HepG2 (cell line): ENCODE results near the gene LGALS1. TPM values are rescaled to one million over a fixed set of nuclear protein-coding genes. Genes with fewer than 3 reads are reported as not detected.

Experiments
- ATAC-seq: fragments of 200-7000 bp; cut with Tn5 transposase; 3 replicates; pipeline ENCODE4 v1.9.1; 2020; ENCODE audit warnings: mild to moderate bottlenecking, moderate library complexity
- BruUV-seq: library from RNA; stranded (reverse); fragments of 400-500 nt; replicated peaks from 2 replicates; lab custom pipeline; 2021; lab: Mats Ljungman, UMichigan
- CTCF ChIA-PET: fragments of 300-600 bp; formaldehyde crosslinking; extraction: SDS; loops from one replicate; lab custom pipeline; 2021; ENCODE audit warnings: low total read pairs, inconsistent platforms, low intra/inter-chr PET ratio; lab: Yijun Ruan, JAX
- POLR2A ChIA-PET: fragments of 350-600 bp; sonication (Branson Sonifier 250); formaldehyde crosslinking; loops from one replicate; lab custom pipeline; 2020; ENCODE audit warnings: antibody characterized with exemption, inconsistent platforms; lab: Yijun Ruan, JAX
- DNase-seq: peaks from one replicate; pipeline ENCODE4 v3.0.0-alpha.2; 2015; ENCODE audit warnings: low spot score
- FAIRE-seq: peaks from 3 replicates; lab custom pipeline; 2011; peaks lifted over from hg19 to GRCh38; lab: Jason Lieb, UNC
- H2AFZ ChIP-seq: one replicate; pipeline ENCODE4 v1.6.1; 2011; ENCODE audit warnings: low read length, inconsistent platforms
- H3K27ac ChIP-seq: fragments of 300-600 bp; 3 replicates; pipeline ENCODE4 v1.8.0; 2011; ENCODE audit warnings: mixed run types, mild to moderate bottlenecking, mixed read lengths, low read length, inconsistent platforms; ENCODE audit not compliant: insufficient read depth; ENCODE audit errors: extremely low read length
- H3K27me3 ChIP-seq, 2 experiments: fragments of 200-600 bp in 1 of 2; 2 replicates in 1 of 2; 3 replicates in 1 of 2; pipeline versions ENCODE4 v1.6.0 to v1.8.0; 2011; ENCODE audit warnings: low read length in 2 of 2, mild to moderate bottlenecking in 2 of 2, moderate library complexity in 2 of 2, inconsistent platforms in 1 of 2; ENCODE audit not compliant: insufficient read depth in 2 of 2, control insufficient read depth in 1 of 2
- H3K36me3 ChIP-seq, 2 experiments: fragments of 200-600 bp in 1 of 2; replicated peaks in 1 of 2; 2 replicates in 1 of 2; 3 replicates in 1 of 2; pipeline versions ENCODE4 v1.5.1 to v1.8.0; 2011; ENCODE audit warnings: low read length in 2 of 2, inconsistent platforms in 1 of 2; ENCODE audit not compliant: insufficient read depth in 2 of 2, control insufficient read depth in 1 of 2
- H3K4me1 ChIP-seq: 2 replicates; pipeline ENCODE4 v1.5.1; 2012; ENCODE audit warnings: low read length, inconsistent platforms; ENCODE audit not compliant: insufficient read depth
- H3K4me2 ChIP-seq: 2 replicates; pipeline ENCODE4 v1.6.0; 2011; ENCODE audit warnings: low read depth, low read length, inconsistent platforms
- H3K4me3 ChIP-seq, 3 experiments: fragments of 200-600 bp in 1 of 3; sonication (generic), shearing (Covaris generic) in 1 of 3; replicated peaks in 1 of 3; 2 replicates each; pipeline ENCODE4 v1.5.1; 2011 to 2016; ENCODE audit warnings: low read length in 3 of 3, inconsistent platforms in 2 of 3, low read depth in 2 of 3, mild to moderate bottlenecking in 2 of 3, control low read depth in 1 of 3, mixed read lengths in 1 of 3; ENCODE audit not compliant: insufficient read depth in 1 of 3
- H3K79me2 ChIP-seq: one replicate; pipeline ENCODE4 v1.6.1; 2011; ENCODE audit warnings: low read length, inconsistent platforms; ENCODE audit not compliant: insufficient read depth
- H3K9ac ChIP-seq: 2 replicates; pipeline ENCODE4 v1.6.0; 2011; ENCODE audit warnings: mild to moderate bottlenecking, low read depth, low read length, inconsistent platforms; ENCODE audit not compliant: insufficient read depth
- H3K9me3 ChIP-seq: 2 replicates; pipeline ENCODE4 v1.5.1; 2012; ENCODE audit warnings: mild to moderate bottlenecking, low read length
- H4K20me1 ChIP-seq: 2 replicates; pipeline ENCODE4 v1.6.0; 2011; ENCODE audit warnings: inconsistent platforms, mild to moderate bottlenecking, low read length, moderate library complexity; ENCODE audit not compliant: insufficient read depth
- AHR ChIP-seq: IDR thresholded peaks from 2 replicates; pipeline ENCODE4 v1.6.1; 2018; ENCODE audit warnings: missing genetic modification reagents, missing compliant biosample characterization
- BHLHE40 ChIP-seq: IDR thresholded peaks from 2 replicates; pipeline ENCODE4 v1.6.1; 2011; ENCODE audit warnings: low read length, improper control_type of control experiment
- FUBP1 ChIP-seq: sonication (generic); formaldehyde crosslinking; IDR thresholded peaks from 2 replicates; pipeline ENCODE4 v1.5.1; 2020; ENCODE audit warnings: missing genetic modification reagents, mild to moderate bottlenecking, borderline replicate concordance
- HMGXB4 ChIP-seq, 2 experiments: sonication (generic) in 1 of 2; formaldehyde crosslinking in 1 of 2; IDR thresholded peaks; 2 replicates each; pipeline versions ENCODE4 v1.4.0 to v1.6.1; 2018 to 2020; ENCODE audit warnings: missing genetic modification reagents in 2 of 2, borderline replicate concordance in 1 of 2, low read depth in 1 of 2, mild to moderate bottlenecking in 1 of 2, missing biosample characterization in 1 of 2
- HOXA9 ChIP-seq: sonication (generic); formaldehyde crosslinking; IDR thresholded peaks from 2 replicates; pipeline ENCODE4 v1.8.1; 2022; ENCODE audit warnings: missing genetic modification reagents, mild to moderate bottlenecking, moderate library complexity, borderline replicate concordance
- KDM1A ChIP-seq: IDR thresholded peaks from 2 replicates; pipeline ENCODE4 v1.6.1; 2016; ENCODE audit warnings: missing compliant biosample characterization
- NKX3-1 ChIP-seq: sonication (generic); formaldehyde crosslinking; IDR thresholded peaks from 2 replicates; pipeline ENCODE4 v1.5.0; 2020; ENCODE audit warnings: missing genetic modification reagents
- NR0B2 ChIP-seq: sonication (generic); formaldehyde crosslinking; IDR thresholded peaks from 2 replicates; pipeline ENCODE4 v1.4.0; 2020; ENCODE audit warnings: mild to moderate bottlenecking, missing genetic modification reagents
- NR3C1 ChIP-seq: sonication (generic); formaldehyde crosslinking; IDR thresholded peaks from 2 replicates; pipeline ENCODE4 v1.4.0; 2020; ENCODE audit warnings: missing genetic modification reagents
- SKI ChIP-seq: fragments of 450-650 bp; IDR thresholded peaks from one replicate; pipeline ENCODE4 v1.6.1; 2018; ENCODE audit warnings: mild to moderate bottlenecking; ENCODE audit not compliant: partially characterized antibody
- SNRNP70 ChIP-seq: fragments of 200-400 bp; formaldehyde crosslinking; IDR thresholded peaks from 2 replicates; pipeline ENCODE4 v1.6.1; 2017; ENCODE audit warnings: mild to moderate bottlenecking, low read depth, low read length, moderate library complexity
- ZNF276 ChIP-seq: sonication (generic); formaldehyde crosslinking; IDR thresholded peaks from 2 replicates; pipeline ENCODE4 v1.4.0; 2020; ENCODE audit warnings: mild to moderate bottlenecking, low read depth, missing genetic modification reagents
- ZNF30 ChIP-seq: sonication (generic); formaldehyde crosslinking; IDR thresholded peaks from 2 replicates; pipeline ENCODE4 v1.5.0; 2020; ENCODE audit warnings: mild to moderate bottlenecking, missing genetic modification reagents
- ZNF841 ChIP-seq: sonication (generic); formaldehyde crosslinking; IDR thresholded peaks from 2 replicates; pipeline ENCODE4 v1.8.1; 2023; ENCODE audit warnings: missing genetic modification reagents, borderline replicate concordance
- WGBS: methylation state at CpG from one replicate; pipeline ENCODE4 v1.1.6; 2017; ENCODE audit warnings: low lambda C conversion rate; 5-methylcytosine and 5-hydroxymethylcytosine counted together
- in situ Hi-C: cut with HindIII; loops from 2 replicates; pipeline ENCODE4 v1.10.0; 2017; ENCODE audit warnings: low pct_unique_long_range_greater_than_20kb; ENCODE audit not compliant: extremely low pct_ligation_motif_present
- intact Hi-C: fragments of 100-400 bp; cut with micrococcal nuclease; formaldehyde crosslinking; loops from one replicate; pipeline ENCODE4 v1.10.0; 2022; ENCODE audit not compliant: unreplicated experiment
- polyA plus RNA-seq, 8 experiments: library from polyadenylated mRNA; depleted of rRNA in 3 of 8; stranded (reverse) in 7 of 8; unstranded in 1 of 8; fragments of >200 nt; fragmentation: Illumina TruSeq in 4 of 8; extraction: Trizol in 4 of 8; gene quantifications; 2 replicates each; pipeline versions ENCODE4 v1.2.1 to v1.2.3, GENCODE V29; 2011 to 2016; ENCODE audit warnings: low read depth in 4 of 8, missing spikeins in 1 of 8, mixed read lengths in 1 of 8; ENCODE audit not compliant: insufficient read depth in 1 of 8
- total RNA-seq, 5 experiments: library from RNA; depleted of rRNA; stranded (reverse); fragments of >200 nt; fragmentation: Illumina TruSeq; extraction: Trizol; gene quantifications; 2 replicates each; pipeline ENCODE4 v1.2.3, GENCODE V29; 2016; ENCODE audit warnings: low read depth in 1 of 5

The LGALS1 gene
- total and polyA plus RNA-seq, 2 of the 13 experiments (the other 11 are each of a cell fraction or from before 2014, with no cell fraction given), result 103 to 858 TPM

GRCh38 chr22:37697538-37697835 is 22.1 kb downstream of the LGALS1 start:
- POLR2A ChIA-PET, result interaction anchor here (1.3 to 2.2 kb wide), 2 partner anchors 12 to 39 kb away, joined by 3 to 9 read pairs; partner anchors contain the start of genes NOL12 and PDXP
- BruUV-seq, result no TSS peak
- 100% methylated on average over 3 of the region's 3 CpGs for WGBS
- Histone ChIP-seq H3K4me1 (no peaks in the 10 kb centered on the region), H3K27me3 (no peaks in the 10 kb centered on the region), H3K27ac (no peak overlapping the region), H2AFZ (no peak overlapping the region), H3K9me3 (no peaks in the 10 kb centered on the region), H3K9ac (no peak overlapping the region), H4K20me1 (no peaks in the 10 kb centered on the region), H3K4me2 (no peak overlapping the region), H3K36me3 (peaks cover 7 to 8% of the 10 kb centered on the region in 2 experiments; a peak in 4 of 5 replicates), H3K4me3 (no peak overlapping the region), H3K79me2 (no peaks in the 10 kb centered on the region)
- TF ChIP-seq SNRNP70 (no peak), ZNF276 (no peak), AHR (CRISPR knock-in tag) (no peak), ZNF841 (CRISPR knock-in tag) (no peak), HMGXB4 (CRISPR knock-in tag; IDR thresholded peaks at IDR 0.05; ENCODE audit: borderline replicate concordance in 1 of 2, low read depth in 1 of 2) (no peak), FUBP1 (CRISPR knock-in tag) (no peak), NKX3-1 (CRISPR knock-in tag) (no peak), NR3C1 (CRISPR knock-in tag) (no peak), ZNF30 (CRISPR knock-in tag) (no peak), SKI (no peak), HOXA9 (CRISPR knock-in tag) (no peak), NR0B2 (CRISPR knock-in tag) (no peak), KDM1A (CRISPR knock-in tag) (no peak), BHLHE40 (no peak)
- CTCF ChIA-PET, result no interaction called here
- in situ Hi-C loops, result no loop called here
- DNase-seq, result no peak
- intact Hi-C loops, result no loop called here
- no peak for ATAC-seq
- FAIRE-seq, result no peak
